Muscle of arm (tissue), 12 donors: ENCODE measurements around the gene MAN1A1. TPM values are rescaled to one million over a fixed set of nuclear protein-coding genes. Genes with fewer than 3 reads are reported as not detected.

Experiments
- DNase-seq: peaks from one replicate; pipeline ENCODE4 v3.0.0-alpha.2; 2013
- polyA plus RNA-seq, 12 donors: library from polyadenylated mRNA; unstranded; fragments of 120-200 nt; gene quantifications; one replicate each; pipeline ENCODE4 v1.2.1, GENCODE V29; 2013; ENCODE audit not compliant: insufficient read length in 12 of 12

MAN1A1 gene
- polyA plus RNA-seq, 12 donors: 26.5 to 63.0 (median 34.4) TPM; not detected in 1

DNA sequence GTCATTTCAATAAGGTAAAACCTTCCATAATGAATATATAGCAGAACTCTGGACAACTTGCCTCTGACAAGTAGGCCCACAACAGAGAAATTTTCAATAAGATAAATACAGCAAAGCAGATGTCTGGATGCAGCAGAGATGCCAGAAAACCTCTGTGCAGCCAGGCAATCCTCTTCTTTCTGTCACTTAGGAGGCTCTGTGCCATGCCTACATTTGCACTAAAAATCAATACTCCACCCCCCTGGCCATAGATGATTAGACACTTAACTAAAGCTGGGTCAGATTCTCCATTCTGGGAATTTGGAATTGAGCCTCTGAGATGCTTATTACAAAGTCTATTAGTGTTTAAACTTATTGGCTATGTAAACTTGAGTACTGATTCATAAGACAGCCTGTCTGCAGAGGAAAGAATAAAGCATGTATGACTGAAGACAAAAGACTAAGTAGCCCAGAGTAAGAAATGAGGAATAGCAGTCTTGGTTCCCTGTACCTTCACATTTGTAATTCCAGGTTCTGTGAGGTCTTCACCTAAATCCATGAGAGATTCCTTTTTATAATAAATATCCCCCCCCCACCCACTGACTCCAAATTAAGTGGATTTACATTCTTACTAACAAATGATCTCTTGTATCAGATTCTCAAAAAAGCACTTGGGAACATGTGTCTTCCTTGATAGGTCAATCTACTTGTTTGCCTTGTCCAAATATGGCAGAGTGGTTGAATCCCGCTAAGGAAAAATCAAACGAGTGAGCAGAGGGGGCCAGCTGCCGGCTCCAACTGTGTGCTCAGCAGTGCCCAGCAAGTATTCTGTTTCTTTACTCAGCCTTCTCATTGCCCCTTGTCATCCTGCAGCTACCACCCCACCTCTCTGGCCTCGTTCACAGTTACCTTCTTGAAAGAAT is 20.4 kb downstream of the MAN1A1 start:
- DNase-seq: no peak

DNA sequence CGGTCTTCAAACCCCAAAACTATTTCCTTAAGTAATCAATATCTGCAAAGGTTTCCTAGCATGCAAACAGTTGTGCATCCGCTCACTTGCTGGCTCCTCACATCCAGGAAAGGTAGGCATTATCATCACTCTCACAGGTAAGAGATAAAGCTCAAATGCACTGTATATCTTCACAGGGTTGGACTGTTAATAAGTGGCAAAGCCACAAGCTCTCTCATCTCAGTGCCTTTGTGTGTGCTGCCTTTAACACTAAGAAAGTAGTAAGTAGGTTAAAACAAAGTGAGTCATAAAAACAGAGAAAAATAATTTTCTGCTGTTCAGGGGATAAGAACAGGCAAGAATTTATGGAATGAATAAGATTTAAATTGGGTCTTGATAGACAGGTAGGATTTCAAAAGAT is 21.3 kb downstream of the MAN1A1 start:
- no peak for DNase-seq

DNA sequence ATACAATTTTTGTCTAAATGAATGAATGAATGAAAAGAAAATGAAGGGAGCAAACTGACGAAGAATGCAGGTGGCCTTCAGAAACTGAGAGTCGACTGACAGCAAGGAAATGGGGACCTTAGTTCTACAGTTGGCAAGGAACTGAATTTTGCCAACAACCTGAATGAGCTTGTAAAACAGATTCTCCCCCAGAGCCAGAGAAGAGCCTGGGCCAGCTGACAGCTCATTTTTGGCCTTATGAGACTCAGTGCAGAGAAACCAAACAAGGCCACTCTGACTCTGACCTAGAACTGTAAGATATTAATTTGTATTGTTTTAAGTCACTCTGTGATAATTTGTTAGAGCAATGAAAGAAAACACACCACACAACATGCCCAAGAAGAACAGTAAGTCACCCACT is 21.8 kb downstream of the MAN1A1 start:
- no peak for DNase-seq

DNA sequence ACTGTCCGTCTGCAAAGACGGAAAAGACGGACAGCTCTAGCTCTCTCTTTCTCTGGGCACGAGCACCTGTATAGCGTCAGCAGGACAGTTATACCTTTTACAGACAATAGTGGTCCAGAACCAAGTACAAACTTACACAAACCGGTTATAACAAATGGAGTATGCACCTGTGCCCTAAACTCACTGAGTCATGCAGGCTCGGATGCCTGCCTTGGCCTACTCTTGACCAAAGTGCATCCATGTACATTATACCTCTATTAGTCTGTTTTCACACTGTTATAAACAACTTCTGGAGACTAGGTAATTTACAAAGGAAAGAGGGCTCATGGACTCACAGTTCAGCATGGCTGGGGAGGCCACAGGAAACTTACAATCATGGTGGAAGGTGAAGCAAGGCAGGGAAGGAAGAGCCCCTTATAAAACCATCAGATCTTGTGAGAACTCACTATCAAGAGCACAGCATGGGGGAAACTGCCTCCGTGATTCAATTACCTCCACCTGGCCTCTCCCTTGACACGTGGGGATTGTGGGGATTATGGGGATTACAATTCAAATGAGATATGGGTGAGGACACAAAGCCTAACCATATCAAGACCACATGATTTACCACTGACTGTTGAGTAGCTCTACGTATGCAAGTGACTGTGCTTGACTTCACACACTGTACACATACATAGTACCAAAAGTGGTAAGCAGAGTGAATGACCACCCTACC is 23.1 kb downstream of the MAN1A1 start:
- DNase-seq: no peak

DNA sequence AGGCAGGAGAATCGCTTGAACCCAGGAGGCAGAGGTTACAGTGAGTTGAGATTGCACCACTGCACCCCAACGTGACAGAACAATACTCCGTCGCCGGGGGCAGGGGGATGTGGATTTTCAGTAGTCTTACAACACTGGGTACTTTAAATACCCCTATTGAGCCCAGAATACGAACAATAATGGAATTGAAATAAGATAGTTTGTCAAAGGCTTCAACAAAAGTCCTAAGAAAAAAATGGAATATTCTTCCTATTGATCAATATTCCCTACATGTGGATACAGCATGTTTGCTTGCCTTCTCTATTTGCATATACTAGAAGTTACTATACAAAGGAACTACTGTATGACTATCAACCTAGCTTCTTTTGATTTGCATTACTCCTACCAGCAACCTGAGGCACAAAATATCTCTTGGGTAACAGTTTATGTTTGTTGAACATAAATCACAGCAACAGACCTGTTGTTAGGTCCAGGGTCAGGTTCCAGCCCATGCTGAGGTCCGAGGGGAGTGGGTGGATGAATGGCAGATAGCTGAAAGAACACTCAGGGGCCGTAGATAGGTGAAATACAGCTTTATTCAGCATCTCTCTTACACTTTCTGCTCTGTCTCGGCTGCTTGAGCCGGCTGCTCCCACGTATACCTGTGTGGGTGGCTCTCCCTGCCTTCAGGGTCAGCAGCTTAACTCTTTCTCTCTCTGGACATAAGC is 23.8 kb downstream of the MAN1A1 start:
- DNase-seq: no peak

DNA sequence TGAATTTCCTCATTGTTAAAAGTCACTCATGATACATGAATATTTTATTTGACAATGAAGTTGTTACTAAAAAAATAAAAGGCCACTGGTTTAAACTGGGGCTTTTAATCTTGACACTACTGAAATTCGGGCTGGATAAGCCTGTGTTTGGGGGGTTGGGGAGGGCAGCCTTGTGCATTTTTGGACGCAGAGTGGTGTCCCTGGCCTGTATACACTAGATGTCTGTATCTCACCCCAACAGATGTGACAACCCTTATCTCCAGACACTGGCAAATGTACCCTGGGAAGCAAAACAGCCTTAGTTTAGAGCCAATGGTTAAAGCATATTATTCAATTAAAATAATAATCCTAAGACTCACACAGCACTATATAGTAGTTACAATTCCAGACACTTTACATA is 24.8 kb downstream of the MAN1A1 start:
- no peak for DNase-seq

DNA sequence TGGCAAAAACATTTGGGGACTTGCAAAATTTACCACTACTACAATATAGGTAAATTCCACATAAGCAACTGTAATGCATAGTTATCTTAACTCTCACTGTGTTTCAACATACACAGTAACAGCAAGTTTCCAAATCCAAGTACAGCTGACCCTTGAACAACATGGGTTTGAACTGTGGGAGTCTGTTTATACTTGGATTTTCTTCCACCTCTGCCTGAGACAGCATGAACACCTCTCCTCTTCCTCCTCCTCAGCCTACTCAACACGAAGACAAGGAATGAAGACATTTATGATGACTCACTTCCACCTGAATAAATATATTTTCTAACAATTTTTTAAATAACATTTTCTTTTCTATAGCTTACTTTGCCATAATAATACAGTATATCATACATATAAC is 25.6 kb downstream of the MAN1A1 start:
- no peak for DNase-seq

DNA sequence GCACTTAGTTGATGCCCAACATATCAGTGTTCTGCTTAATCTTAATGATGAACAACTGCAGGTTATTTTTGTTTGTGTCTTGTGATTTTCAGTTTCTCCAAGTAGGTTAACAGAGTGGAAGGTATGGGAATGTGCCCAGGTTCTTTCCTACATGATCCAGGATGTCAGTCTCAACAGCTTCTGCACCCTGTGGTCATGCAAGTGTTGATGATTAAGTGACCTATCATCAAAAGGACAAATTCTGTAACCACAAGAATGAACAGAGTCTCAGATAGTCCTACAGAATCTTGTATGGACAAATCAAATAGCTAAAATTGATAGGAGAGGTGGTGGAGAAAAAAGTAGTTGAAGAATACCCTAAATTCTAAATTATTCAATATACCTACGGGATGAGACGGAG is 26.1 kb downstream of the MAN1A1 start:
- no peak for DNase-seq

DNA sequence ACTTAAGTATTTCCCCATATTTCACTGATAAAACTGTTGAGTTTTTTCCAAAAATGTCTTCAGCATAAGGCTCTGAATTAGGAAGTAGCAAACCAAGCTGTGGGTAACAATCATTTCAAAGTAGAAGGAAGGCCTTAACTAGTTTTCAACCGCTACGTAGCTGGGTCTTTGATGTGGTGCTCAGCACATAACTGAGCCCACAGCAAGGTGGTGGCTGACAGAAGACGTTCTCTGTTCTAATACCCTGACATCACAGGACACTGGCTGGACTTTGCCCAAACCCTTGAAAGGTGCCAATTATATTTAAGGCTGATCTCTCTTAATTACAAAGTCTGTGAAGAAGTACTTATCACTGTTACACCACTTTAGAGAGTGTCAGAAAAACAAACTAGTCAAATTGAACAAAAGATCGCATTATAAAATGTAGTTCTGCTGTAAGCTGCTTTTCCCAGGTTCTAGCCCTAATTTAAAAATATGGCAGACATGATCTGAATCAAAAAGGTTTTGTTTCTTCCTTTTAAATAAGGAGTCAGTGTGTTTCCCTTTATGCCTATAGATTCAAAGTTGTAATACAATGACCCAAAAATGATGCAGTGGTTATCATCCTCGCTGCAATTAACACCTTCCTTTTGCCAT is 26.7 kb downstream of the MAN1A1 start:
- DNase-seq: no peak

DNA sequence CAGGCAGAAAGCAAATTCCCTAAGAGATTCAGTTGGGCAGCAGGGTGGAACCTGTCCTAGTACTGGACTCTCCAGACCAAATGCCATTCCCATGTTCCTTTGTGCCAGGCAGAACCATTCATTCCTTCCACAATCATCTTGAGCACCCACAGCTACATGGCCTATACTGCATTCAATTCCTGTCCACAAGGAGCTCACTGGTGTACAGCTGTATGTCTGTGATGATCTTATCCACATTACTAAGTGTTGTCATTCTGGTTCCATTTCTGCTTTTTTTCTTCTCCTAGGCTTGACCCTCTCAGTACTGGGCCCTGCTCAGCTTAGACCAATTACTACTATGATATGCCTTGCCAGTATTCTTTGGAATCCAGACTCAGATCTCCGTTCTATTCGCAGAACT is 27.5 kb downstream of the MAN1A1 start:
- no peak for DNase-seq

DNA sequence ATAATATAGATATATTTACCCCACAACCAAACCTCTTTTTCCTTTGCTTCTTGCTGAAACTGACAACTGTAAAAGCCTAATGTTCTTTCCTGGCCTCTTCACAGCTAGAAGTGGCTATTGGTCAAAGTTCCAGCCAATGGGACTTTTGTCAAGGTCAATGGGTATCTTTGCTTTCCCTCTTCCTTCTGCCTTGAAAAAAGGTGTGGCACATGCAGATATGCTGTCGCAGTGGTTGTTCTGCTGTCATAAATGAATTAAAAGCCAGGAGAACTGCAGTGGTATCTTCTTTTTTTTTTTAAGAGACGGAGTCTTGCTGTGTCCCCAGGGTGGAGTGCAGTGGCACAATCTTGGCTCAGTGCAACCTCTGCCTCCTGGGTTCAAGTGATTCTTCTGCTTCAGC is 29.9 kb downstream of the MAN1A1 start:
- no peak for DNase-seq

DNA sequence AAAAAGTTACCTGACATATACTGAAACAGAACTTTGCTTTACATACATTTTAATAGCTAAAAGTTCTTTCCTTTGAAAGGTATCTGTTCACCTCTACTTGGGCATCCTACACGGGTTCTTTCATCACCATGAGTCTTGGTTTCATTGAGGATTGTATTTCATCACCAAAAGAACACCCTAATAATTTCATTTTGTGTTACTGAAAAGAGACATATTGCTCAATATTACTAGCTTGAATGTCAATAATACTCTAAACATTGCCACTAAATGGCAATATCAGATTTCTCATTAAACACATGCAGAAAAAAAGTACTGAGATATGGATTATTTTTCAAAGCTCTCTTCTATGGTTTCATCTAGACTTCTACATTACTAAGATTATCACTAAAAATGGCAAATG is 30.8 kb downstream of the MAN1A1 start:
- no peak for DNase-seq

DNA sequence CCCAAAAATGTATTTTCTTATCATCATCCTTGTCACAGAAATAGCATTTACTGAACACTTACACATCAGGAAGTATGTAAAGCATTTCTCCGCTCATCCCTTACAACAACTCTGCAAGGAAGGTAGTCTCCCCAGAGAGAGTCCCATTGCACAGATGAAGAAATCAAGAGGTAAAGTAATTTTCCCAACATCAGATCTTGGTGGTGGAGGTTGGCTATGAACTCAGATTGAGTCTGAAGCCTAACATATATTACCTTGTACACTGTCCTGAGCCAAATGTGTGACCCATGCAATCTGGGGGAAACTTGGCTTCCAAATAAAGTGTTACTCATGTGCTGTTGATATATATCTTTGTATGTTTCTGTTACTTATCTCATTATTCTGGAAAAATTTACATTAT is 31.4 kb downstream of the MAN1A1 start:
- no peak for DNase-seq

DNA sequence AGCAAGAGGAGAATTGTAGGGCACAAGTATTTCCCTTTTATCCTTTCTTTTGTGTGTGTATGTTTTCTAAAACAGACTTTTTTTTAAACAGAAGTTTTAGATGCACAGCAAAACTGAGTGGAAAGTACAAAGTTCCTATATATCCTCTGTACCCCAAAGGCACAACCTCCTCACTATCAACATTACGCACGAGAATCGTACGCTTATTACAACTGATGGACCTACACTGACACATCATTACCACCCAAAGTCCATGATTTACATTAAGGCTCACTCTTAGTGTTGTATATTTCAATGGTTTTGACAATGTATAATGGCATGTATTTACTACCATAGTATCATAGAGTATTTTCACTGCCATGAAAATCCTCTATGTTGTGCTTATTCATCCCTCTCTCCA is 32.6 kb downstream of the MAN1A1 start:
- DNase-seq: no peak

DNA sequence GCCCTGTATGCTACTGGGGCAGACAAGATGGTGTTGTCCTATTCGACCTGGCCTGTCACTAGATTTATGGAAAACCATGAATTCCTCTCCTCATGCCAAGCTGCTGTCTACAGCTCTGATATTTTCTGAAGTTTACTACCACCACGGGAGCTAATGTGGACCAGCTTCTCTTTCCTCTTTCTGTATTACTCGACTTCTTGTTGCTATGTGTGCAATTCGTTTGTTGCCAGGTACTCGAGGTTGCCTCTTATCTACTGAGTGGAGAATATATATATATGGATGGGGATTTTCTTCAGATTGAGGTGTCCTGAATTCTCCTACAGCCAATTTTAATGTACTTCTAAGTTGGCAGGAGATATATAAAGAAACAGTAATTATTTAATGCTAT is 34.7 kb downstream of the MAN1A1 start:
- DNase-seq: no peak

DNA sequence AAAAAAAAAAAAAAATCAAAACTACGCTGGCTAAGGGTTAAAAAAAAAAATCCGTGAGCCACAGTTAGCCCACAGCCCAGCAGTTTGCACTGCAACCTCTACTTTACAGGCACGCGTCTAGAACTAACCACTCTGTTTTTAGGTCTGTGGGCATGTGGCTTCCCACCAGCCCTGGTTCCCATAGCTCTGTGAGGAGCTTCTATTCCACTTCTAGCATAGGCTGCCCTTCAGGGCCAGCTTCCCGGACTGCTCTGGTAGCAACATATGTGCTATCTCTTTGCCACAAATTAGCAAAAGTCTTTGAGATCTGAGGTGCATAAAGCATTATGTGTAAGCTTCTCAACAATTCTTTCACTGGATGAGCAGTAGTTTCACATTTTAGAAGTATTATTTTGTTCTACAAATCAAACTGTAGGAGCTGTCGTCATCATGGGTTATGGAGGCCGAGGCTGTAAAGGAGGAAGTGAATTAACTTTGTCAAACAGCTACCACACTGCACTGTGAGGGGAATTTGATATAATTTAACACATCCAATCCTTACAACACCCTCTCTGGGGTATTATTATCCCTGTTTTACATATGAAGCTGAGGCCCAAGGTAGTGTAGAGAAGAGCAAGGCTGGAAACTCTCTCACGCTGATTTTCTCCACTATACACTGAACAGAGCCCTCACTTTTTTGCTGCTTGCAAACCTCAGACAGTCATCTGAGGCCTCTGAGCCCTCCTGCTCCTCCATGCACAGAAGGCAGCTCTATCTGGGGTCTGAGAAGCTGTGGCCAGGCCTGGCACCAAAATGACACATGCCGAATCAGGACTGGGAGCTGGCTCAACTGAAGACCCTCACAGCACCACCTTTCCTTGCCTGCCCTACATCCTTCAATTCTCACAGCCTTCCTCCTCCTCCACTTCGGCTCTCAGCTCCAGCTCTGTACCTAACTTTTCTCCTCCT is 35.4 kb downstream of the MAN1A1 start:
- no peak for DNase-seq

DNA sequence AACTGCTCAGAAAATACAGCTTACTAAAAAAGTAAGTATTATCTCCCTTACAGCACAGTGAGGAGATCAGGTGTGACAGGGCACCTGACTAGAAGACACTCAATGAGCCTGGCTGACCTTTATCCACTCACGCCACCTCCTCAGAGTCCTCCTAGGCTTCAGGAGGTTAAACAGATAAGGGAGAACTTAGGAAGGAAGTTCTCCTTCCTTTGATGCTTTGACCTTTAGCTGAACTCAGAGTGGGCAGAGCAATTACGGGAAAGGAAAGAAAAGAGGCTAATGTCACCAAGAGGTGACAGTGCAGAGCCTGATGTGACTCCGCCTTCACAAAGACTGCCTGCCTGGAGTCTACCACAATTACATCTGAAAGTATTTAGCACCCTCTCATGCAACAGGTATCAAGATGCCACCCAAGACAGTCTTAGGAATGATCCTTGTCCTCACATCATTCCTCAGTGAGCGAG is 36.7 kb downstream of the MAN1A1 start:
- DNase-seq: no peak

DNA sequence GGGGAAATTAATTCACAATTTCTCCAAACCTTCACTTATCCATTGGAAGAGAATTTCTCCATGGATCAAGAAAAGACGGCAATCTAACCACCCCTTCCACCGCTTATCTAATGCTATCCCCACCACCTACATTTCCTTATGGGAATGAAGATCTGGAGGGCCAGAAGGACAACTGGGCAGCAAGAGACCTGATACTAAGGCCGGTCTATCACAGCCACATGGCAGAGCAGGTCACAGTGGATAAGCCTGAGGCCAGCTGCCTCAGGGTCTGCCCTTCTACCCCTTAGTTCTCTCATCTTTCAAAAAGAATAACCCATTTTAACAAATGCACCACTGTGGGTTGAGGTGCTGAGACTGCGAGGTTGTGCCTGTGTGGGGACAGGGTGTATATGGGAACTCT is 37.1 kb downstream of the MAN1A1 start:
- no peak for DNase-seq

DNA sequence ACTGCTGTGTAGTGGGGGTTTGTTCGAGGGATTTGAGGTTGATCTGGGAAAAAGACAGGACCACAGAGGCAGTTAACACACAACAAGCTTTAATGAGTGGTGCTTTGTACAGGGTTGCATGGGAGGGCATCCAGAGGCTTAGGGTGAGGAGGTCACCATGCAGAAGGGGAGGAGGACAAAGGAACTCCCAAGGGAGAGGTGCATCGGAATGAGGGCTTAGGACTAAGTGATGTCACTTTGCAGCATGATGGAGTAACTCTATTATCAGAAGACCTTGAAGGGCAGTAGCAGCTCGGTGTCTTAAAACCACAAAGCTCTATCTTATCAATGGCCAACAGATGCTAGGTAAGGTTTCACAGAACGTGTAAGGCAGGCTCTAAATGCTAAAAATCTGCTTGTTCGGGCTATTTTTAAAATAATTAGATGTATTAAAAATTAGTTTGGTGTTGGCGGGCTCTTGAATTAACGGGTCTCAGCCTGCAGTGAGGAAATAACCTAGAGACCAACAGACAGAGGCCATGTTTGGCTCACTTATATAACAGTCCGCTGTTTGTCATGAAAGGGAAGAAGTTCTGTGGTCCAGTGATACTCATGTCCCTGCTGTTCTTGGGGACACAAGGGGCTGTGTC is 37.9 kb downstream of the MAN1A1 start:
- DNase-seq: no peak

DNA sequence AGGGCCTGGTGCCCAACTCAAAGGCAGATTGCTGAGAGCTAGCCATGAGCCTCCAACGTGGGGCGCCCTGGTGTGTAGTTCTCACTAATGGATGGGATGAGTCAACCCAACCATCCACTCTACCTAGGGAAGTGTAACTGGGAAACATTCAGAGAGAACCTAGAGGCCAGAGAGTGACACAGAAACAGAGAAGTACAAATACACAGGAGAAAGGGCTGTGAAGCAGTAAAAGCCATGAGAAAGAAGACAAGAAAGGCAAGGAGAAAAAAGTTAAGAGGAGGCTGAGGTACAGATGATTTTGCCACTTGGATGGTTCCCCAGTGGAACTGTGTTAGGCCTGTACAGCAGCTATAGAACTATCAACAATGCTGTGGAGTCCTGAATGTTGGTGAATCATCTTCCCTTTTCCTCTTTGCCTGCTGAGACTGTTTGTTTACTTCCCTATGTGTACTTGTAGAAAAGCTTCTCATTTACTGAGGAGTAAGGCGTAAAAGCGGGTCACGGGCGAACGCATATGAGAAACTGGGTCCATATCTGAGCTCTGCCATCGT is 39.0 kb downstream of the MAN1A1 start:
- no peak for DNase-seq
